ENCODE data around the gene PTPN3.
"Not testable (repeated sequence)": the region's sequence is repeated elsewhere in the genome, so short reads cannot be mapped to it uniquely, and the experiment has no call there.

Gene PTPN3

DNA sequence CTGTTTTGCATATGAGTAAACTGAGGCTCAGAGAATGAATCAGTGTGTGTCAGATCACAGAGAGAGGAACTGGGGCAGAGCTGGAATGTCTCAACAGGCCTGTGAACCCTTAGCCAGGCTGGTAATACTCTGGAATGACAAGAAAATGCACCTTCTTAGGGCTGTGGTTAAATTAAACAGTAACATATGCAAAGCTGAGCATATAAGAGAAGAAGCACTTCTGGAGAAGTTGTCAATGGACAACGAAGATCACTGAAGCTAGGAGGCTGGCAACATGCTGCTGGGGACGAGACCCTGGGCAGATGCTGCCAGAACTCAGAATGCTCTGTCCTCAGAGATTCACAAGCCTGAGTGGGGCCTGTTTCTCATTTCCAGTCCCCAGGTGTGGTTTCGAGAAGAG lies 112.6 kb downstream of the PTPN3 start:
- no peak for DNase-seq (ENCODE audit: low spot score)

DNA sequence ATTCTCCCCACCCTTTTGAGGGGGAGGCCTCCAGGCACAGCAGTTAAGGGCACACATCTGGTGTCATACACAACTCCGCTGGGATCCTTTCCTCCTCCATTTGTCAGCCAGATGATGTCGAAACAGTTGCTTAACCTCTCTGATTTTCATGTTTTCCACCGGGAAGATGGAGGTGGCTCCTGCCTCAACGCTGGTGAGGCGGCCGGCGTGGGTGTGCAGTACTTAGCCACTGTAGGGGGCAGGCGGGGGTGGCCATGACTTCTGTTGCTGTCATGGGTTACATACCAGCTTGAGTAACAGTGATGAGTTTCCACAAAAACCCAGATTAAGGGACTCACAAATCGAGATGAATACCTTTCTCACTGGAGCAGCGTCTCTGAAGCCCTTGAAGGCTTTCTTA lies 114.2 kb downstream of the PTPN3 start:
- DNase-seq (ENCODE audit: low spot score): no peak

DNA sequence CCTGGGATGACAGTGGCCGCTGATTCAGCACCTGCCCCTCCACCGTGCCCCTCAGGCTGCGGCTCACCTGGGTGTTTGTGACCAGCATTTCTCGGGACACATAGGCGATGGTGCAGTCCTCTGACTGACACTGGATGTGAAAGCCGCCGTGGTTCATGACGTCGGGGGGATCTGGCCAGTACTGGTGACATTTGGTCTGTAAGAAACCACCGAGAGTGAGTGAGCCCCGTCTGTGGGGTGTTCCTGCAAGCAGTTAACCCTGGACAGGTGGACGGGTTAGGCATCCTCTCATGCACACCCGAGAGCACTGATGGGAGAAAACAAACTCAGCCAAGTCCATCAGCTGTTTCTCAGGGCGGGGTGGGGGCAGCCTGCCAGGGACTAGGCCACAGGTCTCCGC lies 114.8 kb downstream of the PTPN3 start:
- DNase-seq (ENCODE audit: low spot score): no peak

DNA sequence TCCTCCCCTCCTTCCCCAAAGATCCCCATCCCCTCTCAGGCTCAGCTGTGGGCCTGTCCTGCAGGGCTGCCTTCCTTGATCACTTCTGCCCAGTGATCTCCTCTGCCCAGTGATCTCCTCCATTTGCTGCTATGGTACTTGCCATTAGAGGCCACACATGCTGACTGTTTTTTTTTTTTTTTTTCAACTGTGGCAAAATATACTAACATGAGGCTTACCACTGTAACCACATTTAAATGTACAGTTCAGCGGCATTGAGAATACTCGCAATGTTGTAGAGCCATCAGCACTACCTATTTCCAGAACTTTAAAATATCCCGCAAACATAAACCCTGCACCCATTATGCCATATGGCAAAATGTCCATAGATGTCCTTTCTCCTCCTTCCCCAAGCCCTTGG lies 115.5 kb downstream of the PTPN3 start:
- DNase-seq (ENCODE audit: low spot score): no peak

DNA sequence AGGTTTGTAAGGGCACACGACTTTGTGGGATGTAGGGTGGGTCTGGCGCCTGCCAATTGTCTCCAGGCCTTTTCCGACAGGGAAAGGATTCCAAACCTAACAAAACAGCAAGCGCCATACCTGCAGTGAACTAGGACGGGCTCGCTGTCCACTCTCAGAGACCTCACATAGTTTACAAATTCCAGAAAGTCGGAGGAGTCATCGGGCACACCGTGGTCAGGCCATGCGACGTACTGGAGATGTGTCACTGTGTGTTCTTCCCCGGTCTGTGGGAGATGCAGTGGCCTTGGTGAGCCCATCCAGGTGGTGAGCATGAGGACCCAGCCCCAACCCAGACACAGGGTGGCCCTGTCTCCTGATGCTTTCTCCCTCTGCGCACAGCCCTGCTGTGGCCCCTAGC lies 115.9 kb downstream of the PTPN3 start:
- DNase-seq (ENCODE audit: low spot score): no peak

DNA sequence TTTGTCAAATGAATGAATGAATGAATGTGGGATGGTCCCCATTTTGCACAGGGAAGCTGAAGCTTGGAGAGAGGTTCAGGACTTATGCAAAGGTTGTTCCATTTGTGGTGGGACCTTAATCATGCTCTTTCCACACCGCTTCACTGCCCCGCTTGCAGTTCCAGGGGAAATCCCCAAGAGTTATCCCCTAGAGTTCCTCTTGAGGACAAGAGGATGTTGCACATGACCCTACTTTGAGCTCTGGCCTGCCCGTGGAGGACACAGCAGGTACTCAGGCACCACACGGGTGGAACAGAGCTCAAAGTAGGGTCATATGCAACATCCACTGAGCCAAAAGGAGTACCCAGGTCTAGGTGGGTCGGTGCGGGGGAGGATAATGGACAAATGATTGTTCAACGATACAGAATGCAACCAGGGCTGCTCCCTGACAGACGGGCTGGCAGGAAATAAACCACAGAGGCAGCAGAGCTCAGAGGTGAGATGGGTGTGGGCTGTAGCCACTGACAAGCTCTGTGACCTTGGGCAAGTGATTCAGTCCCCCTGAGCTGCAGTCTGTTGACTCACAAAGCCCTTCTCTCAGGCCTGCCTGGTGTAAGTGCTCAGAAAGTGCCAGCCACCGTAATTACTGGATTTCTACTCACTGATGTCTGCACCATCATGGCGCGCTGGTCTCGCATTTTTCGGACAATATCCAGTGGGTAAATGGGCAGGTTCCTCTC lies 116.9 kb downstream of the PTPN3 start:
- no peak for DNase-seq (ENCODE audit: low spot score)

DNA sequence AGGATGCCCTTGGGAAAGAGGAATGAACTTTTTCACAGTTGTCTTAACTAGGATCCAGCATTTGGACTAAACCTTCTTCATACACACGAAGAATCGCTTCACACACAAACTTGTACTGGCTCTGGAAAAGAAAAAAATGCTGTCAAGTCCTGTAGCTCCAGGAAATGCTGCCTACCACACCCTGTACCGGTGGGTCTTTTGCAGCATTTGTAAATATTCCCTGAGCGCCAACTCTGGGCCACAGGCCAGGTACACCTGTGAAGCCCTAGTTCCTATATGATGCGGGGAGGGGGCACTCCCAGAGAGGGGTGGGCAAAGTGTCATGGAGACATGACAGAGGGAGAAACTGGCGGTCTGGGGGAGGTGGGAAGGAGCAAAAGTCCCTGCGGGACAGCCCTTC lies 118.6 kb downstream of the PTPN3 start:
- DNase-seq (ENCODE audit: low spot score): no peak

DNA sequence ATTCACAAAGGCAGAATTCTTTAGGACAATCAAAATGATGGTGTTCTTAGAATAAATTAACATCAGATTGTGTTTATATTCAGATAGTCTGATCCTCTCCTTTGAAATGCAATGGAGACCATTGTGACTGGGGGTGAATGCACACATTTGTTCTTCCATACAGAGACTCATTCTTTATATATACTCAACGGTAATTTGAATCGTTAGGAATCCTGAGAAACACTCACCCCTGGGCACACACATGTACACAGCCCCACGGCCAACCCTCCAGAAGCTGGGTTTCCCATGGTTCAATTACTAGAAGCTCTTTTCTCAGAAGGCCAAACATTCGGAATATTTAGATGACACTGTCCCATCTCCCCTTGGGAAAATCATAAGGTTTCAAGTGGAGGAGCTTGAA lies 119.8 kb downstream of the PTPN3 start:
- DNase-seq (ENCODE audit: low spot score): no peak

DNA sequence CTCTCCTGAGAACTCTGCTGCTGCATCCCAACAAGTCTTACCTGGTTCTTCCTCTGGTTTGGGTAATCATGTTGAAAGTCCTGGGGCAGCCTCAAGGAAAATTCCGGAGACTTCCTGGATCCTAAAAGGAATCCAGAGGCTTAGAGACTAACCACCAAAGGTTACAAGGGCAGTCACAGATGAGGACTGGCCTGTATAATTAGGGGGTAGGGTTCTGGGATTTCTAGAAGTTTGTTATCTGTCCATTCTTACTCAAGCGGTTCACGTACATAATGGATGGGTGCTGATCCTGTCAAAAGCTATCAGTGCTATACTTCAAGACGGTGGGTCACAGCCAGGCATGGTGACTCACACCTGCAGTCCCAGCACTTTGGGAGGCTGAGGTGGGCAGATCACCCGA lies 125.9 kb downstream of the PTPN3 start:
- no peak for DNase-seq (ENCODE audit: low spot score)

DNA sequence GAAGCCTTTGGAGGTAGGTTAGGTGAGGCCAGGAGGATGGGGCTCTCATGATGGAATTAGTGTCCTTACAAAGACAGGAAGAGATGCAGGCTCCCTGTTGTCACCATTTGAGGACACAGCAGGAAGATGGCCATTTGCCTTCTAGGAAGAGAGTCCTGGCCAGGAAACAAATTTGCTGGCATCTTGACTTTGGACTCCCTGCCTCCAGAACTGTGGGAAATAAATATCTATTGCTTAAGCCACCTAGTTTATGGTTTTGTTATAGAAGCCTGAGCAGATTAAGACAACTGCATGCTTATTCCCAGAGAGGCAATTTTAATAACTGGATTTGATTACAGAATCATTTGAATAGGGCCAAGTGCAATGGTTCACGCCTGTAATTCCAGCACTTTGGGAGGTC lies 126.7 kb downstream of the PTPN3 start:
- DNase-seq (ENCODE audit: low spot score): no peak

DNA sequence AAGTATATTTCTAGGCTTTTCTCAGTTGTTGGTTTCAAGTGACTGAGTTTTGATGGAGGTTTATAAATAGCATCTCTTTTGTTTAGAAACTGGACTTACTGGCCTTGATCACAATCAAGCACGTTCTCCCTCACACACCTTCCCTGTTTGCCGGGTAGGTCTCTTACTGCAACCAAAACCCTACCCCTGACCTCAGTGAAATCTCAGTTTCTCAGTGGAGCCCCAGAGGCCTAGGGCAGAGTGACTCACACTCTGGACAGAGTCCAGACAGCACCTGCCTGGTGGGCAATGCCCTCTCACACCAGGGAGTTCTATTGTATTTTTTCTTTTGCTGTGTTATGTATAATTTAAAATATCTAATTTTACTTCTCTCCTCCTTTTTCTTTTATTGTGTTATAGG lies 128.8 kb downstream of the PTPN3 start:
- DNase-seq (ENCODE audit: low spot score): no peak

DNA sequence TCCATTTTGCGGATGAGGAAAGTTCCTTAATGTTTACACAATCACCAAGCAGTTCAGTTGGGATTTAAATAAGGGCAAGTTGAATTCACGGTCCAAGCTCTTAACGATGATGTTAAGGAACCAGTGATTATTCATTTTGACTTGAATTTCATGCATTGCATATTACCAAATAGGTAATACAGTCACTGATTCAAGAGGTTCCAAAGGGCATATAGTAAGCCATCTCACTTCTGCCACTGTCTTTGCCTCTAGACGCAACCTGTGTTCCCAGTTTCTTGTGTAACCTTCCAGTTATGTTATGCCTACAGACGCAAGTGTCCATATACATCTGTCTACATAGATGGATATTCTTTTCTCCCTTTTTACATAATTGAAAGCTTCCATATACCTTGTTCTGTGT lies 137.3 kb downstream of the PTPN3 start:
- no peak for DNase-seq (ENCODE audit: low spot score)

DNA sequence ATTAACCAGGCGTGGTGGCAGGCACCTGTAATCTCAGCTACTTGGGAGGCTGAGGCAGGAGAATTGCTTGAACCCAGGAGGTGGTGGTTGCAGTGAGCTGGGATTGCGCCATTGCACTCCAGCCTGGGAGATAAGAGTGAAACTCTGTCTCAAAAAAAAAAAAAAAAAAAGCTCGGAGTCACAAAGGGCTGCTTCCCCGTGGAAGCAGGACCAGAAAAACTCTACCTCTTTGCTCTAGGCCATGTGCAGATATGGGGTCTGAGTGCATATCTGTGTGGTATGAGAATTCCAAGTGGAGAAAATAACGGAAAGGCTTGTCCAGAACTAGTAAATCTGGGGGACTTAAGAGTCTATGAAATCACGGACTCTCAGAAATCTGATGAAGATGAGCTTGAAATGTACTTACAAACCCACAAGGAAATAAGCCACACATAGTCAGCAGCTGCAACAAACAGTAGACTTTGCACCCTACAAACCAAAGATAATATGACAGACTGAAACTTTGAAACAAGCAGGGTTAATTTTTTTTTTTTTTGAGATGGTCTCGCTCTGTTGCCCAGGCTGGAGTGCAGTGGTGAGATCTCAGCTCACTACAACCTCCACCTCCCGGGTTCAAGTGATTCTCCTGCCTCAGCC lies 139.0 kb downstream of the PTPN3 start:
- not testable (repeated sequence) for DNase-seq (ENCODE audit: low spot score)

DNA sequence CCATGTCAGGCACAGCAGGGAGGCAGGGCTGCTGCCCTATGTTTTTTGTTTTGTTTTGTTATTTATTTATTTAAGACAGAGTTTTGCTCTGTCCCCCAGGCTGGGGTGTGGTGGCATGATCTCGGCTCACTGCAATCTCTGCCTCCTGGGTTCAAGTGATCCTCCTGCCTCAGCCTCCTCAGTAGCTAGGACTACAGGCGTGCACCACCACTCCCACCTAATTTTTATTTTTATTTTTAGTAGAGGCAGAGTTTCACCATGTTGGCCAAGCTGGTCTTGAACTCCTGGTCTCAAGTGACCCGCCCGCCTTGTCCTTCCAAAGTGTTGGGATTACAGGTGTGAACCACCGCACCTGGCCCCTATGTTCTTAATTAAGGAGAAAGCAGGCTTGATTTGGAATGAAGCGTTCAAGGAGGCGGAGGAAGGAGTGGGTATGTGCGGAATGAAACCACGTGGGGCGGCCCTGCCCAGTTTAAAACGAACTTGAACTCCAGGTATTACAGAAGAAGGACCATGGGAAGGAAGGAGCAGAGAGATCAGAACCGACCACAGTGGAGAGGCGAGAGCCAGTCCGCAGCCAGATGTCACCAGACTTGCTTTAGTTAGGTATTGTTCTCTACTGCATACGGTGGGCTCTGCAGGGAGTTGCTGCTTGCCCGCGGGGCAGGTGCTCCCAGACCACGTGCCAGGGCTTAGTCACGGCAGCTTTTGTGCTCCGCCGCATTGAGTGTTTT lies 142.4 kb downstream of the PTPN3 start:
- DNase-seq (ENCODE audit: low spot score): no peak

DNA sequence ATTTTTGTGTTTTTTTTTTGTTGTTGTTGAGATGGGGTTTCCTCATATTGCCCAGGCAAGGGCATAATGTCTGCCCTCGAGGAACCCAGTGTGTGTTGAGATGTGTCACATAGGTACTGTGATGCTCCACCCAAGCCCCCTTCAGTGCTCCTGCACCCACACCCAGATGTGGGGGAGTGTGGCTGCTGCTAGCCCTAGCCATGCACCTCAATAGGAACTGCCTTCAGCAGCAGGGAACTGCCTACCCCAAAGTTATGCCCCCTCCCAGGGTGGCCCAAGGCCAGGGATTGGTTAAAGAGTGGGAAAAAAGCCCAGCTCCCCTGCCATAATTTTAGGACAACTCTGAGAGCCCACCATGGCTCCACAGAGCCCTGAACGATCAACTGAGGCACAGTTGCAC lies 143.9 kb downstream of the PTPN3 start:
- DNase-seq (ENCODE audit: low spot score): no peak

DNA sequence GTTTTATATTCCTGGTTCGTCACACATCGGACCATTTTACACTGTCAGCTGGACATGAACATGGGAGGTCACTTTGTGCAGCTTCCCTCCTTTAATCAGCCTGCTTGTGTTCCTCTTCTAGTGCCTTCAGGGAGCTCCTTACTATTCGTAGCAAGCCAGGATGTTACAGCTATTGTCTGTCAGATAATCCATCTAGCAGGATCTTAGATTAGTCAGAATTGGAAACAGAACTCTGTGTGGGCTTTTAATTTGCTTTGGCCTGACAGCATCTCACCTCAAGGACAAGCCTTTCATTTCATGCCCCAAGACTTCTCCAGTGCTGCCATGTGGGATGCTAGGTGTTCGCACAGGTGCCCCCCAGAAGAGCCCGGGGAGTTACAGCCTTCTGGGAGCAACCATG lies 147.1 kb downstream of the PTPN3 start:
- DNase-seq (ENCODE audit: low spot score): no peak

DNA sequence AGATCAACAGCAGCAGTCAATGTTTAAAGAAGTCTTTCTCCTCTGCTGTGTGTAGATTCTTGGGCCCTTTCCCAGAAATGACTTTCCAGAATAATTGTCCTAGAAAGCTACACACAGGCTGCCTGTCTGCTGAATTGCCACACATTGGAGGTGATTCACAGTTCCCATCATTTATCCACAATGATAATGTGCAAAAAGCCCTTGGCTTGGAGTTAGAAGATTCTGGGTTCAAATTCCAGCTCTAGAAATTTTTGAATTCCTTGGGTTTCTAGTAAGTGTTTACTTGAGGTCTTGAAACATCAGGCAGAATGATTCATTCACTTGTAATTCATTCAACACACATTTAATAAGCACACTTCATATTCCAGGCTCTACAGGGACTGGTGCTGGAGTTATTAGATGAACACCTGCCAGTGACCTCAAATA lies 148.7 kb downstream of the PTPN3 start:
- DNase-seq (ENCODE audit: low spot score): no peak

DNA sequence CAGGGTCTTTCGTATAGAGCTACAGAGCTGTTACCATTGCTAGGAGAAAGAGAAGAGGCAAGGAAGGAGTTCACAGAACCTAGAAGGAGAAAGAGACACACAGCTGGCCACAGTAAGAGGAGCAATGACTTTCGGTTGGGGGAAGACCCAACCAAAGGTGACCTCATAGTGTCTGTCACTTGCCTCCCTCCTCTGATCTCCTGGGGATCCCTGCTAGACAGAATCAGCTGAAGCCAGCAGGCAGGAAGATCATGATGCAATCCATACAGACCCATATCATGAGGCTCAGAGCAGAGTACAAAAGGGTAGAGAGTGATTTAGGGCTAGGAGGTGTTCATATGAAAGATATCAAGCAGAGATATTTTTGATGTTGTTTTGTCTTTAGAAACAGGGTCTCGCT lies 151.2 kb downstream of the PTPN3 start:
- DNase-seq (ENCODE audit: low spot score): no peak

DNA sequence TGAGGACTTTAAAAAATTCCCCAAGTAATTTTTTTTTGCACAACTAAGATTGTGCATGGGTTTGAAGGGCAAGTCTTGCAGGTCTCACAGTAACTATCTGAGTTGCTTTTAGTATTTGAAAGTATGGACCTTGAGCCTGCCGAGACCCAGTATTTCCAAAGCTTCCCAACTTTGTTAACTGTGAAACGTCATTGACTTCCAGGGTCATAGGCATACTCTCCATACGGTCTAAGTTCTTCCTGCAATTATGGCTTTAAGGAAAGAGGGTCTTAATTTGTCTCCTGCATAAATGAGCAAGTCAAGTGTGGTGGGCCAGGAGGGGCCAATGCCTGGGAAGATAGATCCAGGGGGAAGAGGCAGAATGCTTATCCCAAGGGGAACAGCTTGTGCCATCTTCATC lies 153.2 kb downstream of the PTPN3 start:
- DNase-seq (ENCODE audit: low spot score): no peak

DNA sequence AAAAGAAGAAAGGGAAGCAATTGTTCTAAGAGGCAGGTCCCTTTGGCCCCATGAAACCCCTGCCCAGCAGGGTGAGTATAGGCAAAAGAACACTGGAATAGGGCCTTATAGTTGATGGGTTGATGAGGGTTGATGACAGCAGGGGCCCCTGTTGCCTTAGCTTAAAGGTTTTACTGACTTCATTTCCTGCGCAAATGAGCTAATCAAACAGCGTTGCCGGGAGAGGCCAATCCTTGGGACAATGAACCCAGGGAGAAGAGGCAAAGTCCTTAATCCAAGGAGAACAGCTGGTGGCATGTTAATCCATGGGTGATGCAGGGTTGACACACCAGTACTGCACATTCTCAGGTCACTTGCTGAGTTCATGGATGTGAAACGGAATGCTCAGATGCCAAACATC lies 155.2 kb downstream of the PTPN3 start:
- no peak for DNase-seq (ENCODE audit: low spot score)

DNA sequence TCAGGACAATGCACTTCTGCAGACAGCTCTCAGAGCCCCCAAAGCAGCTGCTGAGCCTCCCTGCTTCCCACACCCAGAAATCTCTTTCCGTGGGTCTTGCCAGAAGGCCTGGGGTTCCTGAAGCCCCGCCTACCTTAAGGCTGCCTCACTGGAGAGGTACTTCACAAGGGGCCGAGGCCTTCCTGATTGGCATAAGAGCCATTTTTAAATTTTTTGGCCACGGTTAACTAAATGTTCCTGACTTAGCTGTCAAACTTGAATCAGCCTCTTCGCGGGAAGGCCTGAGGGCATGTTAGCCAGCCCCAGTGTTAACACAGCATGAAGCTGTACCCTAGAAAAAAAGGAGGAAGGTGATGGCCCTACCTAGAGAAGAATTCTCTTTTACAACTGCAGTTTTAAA lies 156.5 kb downstream of the PTPN3 start:
- DNase-seq (ENCODE audit: low spot score): no peak

DNA sequence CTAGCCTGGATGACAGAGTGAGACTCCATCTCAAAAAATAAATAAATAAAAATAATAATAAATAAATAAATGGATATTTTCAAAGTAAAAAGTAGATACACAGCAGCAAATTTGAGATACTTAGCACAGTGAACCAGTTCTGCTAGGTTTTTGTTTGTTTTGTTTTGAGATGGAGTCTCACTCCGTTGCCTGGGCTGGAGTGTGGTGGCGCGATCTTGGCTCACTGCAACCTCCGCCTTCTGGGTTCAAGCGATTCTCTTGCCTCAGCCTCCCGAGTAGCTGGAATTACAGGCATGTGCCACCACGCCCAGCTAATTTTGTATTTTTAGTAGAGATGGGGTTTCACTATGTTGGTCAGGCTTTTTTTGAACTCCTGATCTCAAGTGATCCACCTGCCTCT lies 157.1 kb downstream of the PTPN3 start:
- DNase-seq (ENCODE audit: low spot score): not testable (repeated sequence)

DNA sequence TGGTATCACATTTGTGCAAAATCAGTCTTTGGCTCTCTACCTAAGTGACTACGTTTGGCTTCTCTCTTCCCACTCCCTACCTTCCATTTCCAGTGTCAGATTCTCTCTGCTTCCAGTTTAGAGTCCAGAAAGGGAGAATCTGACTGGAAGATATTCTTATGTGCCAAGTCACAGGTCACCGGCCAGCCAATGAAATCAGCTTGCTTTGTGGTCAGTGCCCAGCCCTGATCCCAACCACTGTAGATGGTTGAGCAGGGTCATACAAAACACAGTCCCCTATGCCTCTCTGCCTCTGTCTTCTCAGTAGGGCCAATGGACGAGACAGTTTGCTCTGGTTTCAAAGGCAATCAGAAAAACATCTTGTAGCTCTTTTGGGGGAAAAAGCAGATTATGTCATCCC lies 161.7 kb downstream of the PTPN3 start:
- DNase-seq (ENCODE audit: low spot score): no peak

DNA sequence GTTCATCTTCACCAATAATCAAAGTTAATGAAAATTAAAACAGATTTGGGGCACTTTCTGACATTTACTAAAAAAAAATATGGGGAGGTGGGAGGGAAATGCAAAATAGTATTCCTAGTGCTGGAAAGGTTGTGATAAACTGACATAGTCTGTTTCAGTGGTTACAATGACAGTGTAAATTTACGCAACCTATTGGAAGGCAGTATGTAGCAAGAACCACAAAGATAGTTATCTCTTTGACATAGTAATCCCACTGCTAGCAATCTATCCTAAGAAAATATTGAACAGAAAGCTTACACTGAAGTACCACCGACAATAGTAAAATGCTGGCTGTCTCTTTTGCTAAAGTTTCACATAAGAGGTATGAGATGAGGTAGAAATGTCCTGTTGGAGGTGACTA lies 162.2 kb downstream of the PTPN3 start:
- no peak for DNase-seq (ENCODE audit: low spot score)

All from LoVo (cell line).